Retinal pigment epithelial cell (primary cell): ENCODE data around the gene PRSS27.
A peak's percentile ranks its signal among the peaks of the same experiment; 100 is the strongest.
"Not testable (repeated sequence)": the region's sequence is repeated elsewhere in the genome, so short reads cannot be mapped to it uniquely, and the experiment has no call there.

ENCODE experiments used
- DNase-seq: peaks from one replicate; pipeline ENCODE4 v3.0.0-alpha.2; 2010; ENCODE audit warnings: low read depth
- H3K4me3 ChIP-seq: 2 replicates; pipeline ENCODE4 v1.5.1; 2011; ENCODE audit warnings: mild to moderate bottlenecking, low read length, control low read depth, moderate library complexity
- TF ChIP-seq, protein P1 (sequence below): conservative IDR thresholded peaks from 2 replicates; pipeline ENCODE4 v1.5.1; 2011; ENCODE audit warnings: low read depth, low read length, control low read depth, inconsistent platforms

PRSS27 gene

DNA sequence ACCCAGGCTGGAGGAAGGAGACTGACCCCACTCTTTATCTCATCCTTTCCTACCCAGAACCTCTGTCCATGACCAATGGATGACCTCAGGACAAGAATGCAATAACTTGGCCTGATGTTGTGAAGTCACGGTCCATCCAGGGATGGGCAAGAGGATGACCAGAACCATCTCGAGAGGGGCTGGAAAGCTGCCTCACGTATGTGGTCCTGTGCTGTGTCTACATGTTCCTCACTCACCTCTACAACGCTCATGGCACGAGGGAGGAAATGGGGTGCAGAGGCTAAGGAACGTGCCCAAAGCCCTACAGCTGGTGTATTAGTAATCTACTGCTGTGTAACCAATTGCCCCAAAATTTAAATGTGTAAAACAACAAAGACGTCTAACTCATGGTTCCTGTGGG, 45.0 kb downstream of the PRSS27 start:
- DNase-seq: no peak
- no peak overlapping the region for H3K4me3 ChIP-seq
- TF ChIP-seq, protein P1, sequence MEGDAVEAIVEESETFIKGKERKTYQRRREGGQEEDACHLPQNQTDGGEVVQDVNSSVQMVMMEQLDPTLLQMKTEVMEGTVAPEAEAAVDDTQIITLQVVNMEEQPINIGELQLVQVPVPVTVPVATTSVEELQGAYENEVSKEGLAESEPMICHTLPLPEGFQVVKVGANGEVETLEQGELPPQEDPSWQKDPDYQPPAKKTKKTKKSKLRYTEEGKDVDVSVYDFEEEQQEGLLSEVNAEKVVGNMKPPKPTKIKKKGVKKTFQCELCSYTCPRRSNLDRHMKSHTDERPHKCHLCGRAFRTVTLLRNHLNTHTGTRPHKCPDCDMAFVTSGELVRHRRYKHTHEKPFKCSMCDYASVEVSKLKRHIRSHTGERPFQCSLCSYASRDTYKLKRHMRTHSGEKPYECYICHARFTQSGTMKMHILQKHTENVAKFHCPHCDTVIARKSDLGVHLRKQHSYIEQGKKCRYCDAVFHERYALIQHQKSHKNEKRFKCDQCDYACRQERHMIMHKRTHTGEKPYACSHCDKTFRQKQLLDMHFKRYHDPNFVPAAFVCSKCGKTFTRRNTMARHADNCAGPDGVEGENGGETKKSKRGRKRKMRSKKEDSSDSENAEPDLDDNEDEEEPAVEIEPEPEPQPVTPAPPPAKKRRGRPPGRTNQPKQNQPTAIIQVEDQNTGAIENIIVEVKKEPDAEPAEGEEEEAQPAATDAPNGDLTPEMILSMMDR: no peak

DNA sequence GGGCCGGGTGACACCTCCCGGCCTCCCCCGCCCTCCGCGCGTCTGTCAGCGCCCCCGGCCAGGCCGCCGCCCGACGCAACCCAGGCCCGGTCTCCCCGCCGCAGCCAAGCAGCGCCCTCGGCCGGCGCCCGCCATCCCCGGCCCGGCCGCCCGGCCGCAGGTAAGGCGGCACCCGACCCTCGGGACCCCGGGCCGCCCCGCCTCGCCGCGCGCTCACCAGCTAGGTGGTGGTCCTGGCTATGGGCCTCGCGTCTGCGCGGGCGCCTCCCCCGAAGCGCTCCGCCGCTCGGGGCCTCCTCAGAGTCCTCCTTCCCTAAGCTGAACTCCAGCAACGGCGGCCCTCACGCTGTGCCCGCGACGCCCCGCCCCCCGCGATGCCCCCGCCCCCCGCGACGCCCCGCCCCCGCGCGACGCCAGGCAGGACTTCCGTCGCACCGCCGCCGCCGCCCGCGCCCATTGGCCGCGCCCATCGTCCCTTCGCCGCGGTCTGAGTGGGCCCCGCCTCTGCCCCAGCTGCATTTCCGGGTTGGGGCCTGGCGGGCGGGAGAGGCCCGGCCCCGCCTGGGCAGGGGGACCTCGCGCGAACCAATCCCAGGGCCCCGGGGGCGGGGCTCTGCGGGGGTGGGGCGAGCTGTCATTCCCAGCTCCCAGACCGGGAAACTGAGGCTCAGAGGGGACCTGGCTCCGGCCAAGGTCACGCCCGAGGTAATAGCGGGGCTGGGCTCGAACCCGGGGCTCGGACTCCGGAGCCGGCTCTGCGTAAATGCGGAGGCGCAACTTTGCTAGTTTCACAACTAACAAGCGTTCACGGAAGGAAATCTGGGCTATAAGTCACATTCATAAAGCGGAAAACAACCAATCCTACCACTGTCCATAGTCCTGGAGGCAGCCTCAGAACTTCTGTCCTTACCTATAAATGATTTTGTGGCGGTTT, 46.7 kb downstream of the PRSS27 start:
- TF ChIP-seq, protein P1: no peak
- DNase-seq: peak; percentile 59
- H3K4me3 ChIP-seq: peak overlapping the region; percentile 70

DNA sequence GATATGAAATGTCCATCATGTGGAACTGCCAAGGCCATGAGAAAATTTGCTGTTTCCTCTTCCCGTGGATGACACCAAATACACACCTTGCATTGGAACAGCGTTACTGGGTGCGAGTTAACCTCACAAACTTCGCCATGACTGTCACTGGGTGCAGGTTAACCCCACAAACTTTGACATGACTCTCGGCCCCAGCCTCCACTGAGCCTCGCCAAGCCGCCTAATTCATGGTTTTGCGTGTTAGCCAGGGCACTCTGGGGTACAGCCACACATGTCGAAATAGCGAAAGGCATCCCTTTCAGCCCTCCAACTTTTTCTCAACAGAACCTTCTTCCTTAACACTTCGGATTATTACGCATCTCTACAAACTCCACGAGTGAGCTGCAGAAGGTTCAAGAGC, 48.3 kb downstream of the PRSS27 start:
- TF ChIP-seq, protein P1: no peak
- H3K4me3 ChIP-seq: no peak overlapping the region
- no peak for DNase-seq

DNA sequence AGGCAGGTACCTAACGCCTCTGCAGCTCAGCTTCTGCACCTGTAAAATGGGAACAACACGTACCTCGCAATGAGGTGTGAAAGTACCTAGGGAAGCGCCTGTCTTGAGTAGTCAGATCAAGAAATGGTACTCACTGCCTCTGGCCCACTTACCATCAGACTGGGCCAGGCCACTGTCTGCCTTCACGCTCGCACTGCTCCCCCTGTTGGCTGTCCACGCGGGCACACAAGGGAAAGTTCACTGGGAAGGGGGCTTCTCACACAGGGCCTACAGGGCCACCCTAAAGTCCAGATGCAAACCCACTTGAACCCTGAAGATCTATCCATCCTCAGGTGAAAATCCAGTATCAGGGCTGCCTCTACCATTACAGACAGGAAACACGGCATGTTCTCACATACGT, 48.8 kb downstream of the PRSS27 start:
- TF ChIP-seq, protein P1: peak; percentile 35
- DNase-seq, H3K4me3 ChIP-seq: not testable (repeated sequence)

DNA sequence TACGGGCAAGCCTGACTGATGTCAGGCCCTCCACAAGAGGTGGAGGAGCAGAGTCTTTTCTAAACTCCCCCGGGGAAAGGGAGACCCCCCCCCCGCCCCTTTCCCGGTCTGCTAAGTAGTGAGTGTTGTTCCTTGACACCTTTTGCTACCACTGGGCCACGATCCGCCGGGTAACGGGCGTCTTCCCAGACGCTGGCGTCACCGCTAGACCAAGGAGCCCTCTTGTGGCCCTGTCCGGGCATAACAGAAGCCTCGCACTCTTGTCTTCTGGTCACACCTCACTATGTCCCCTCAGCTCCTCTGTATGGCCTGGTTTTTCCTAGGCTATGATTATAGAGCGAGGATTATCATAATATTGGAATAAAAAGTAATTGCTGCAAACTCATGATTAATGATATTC, 50.0 kb downstream of the PRSS27 start:
- not testable (repeated sequence) for DNase-seq, H3K4me3 ChIP-seq
- TF ChIP-seq, protein P1: peak; percentile 75

DNA sequence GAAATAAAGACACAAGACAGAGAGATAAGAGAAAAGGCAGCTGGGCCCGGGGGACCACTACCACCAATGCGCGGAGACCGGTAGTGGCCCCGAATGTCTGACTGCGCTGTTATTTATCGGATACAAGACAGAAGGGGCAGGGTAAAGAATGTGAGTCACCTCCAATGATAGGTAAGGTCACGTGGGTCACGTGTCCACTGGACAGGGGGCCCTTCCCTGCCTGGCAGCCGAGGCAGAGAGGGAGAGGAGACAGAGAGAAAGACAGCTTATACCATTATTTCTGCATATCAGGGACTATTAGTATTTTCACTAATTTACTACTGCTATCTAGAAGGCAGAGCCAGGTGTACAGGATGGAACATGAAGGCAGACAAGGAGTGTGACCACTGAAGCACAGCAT, 50.4 kb downstream of the PRSS27 start:
- DNase-seq, H3K4me3 ChIP-seq: not testable (repeated sequence)

DNA sequence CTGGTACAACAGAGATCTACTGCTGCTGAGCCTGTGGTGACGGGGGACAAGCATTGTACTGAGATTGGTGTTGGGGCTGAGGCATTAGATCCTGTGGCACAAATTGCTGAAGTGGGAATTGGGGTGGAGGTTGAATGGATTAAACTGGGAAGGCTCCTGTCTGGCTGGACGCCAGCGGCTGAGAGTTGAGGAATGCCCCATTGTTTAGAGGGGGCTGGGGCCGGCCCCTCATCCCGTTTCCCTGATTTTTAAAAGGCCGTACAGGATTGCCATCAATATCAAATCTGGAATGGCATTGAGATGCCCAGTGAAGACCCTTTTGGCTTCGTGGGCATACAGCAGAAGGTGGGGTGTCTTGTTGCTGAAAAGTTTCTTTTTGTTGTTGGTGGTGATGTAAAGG, 53.4 kb downstream of the PRSS27 start:
- not testable (repeated sequence) for H3K4me3 ChIP-seq, DNase-seq

DNA sequence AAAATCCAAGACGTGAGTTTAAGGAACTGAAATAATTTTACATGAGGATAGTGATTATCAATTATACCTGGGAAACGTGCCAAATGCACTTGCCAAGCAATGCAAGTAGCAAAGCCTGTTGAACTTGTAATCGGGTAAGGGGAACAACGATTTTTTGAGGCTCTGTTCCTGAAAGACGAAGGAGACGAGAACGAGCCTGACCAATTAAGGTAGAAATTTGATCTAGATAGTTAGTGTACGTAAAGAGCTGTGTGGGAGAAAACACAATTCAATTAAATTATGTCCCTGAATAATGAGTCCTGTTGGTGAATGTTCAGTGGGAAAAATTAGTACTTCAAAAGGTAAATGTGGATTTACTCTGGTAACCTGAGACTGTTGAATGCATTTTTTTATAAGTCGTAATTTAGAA, 55.4 kb downstream of the PRSS27 start:
- H3K4me3 ChIP-seq: no peak overlapping the region
- DNase-seq: no peak
- TF ChIP-seq, protein P1: no peak
